ENCODE measurements around the gene POU2AF3. TPM values are rescaled to one million over a fixed set of nuclear protein-coding genes. Genes with fewer than 3 reads are reported as not detected.

Gene POU2AF3
- total and polyA plus RNA-seq, 10 of the 15 experiments (the other 5 are each of a cell fraction or from before 2014, with no cell fraction given) = 0.17 TPM; not detected in 8

- H3K9me3 ChIP-seq (replicated peaks; ENCODE audit: control insufficient read depth, insufficient read depth, low read length) = no peaks in the 10 kb centered on the region
- SMC1A ChIA-PET (ENCODE audit: uncharacterized antibody, unreplicated experiment) = interaction anchor here (1.0 kb wide), 1 partner anchor 115 kb away, joined by 3 read pairs; no protein-coding TSS in a partner anchor
- FAIRE-seq (no peak), DNase-seq (ENCODE audit: low read depth, low spot score) (no peak), ATAC-seq (no peak)
- BruUV-seq (replicated peaks) = no TSS peak
- POLR2A ChIA-PET = no interaction called here
- no peaks in the 10 kb centered on the region for H3K36me3 ChIP-seq (ENCODE audit: control insufficient read depth in 2 of 2, insufficient read depth in 2 of 2, low read length in 1 of 2)
- intact Hi-C loops (cut with micrococcal nuclease; ENCODE audit: unreplicated experiment) = no loop called here
- H2AFZ ChIP-seq (ENCODE audit: control insufficient read depth, low read depth, low read length) = no peak overlapping the region
- no peak overlapping the region for H3K4me3 ChIP-seq
- H3K9ac ChIP-seq (ENCODE audit: control insufficient read depth, insufficient read depth, low read length) = no peak overlapping the region
- RAD21 ChIA-PET (ENCODE audit: unreplicated experiment) = interaction anchor here (1.0 kb wide), 1 partner anchor 115 kb away, joined by 3 read pairs; no protein-coding TSS in a partner anchor
- WGBS (ENCODE audit: insufficient coverage, insufficient replicate concordance, low lambda C conversion rate, missing lambda C conversion rate) = 21% methylated on average over 3 of the region's 3 CpGs
- in situ Hi-C loops (cut with MboI) = no loop called here
- H3K27me3 ChIP-seq (replicated peaks in 1 of 2; ENCODE audit: control insufficient read depth in 2 of 2, insufficient read depth in 2 of 2, low read length in 1 of 2) = no peaks in the 10 kb centered on the region; a peak in 1 of 4 replicates
- no peaks in the 10 kb centered on the region for H3K79me2 ChIP-seq (ENCODE audit: control insufficient read depth, insufficient read depth, low read length)
- no peaks in the 10 kb centered on the region for H4K20me1 ChIP-seq (ENCODE audit: control insufficient read depth, insufficient read depth)
- CTCF ChIA-PET = interaction anchor here (0.8 to 1.3 kb wide), 5 partner anchors 17 to 122 kb away, joined by 3 to 5 read pairs (median 3); no protein-coding TSS in a partner anchor
- H3K4me1 ChIP-seq (ENCODE audit: control insufficient read depth, insufficient read depth, low read length) = no peaks in the 10 kb centered on the region
- no peak overlapping the region for H3K4me2 ChIP-seq (ENCODE audit: control insufficient read depth, insufficient read depth)
- H3K27ac ChIP-seq (ENCODE audit: control insufficient read depth, insufficient read depth) = no peak overlapping the region
- no peak for TF ChIP-seq BRCA1 (IDR thresholded peaks at IDR 0.05; ENCODE audit: low read depth, low read length)
- TF ChIP-seq FOXM1 (IDR thresholded peaks at IDR 0.05; ENCODE audit: low read depth, low read length) = no peak
- no peak for TF ChIP-seq MEF2A (IDR thresholded peaks at IDR 0.05; ENCODE audit: insufficient read depth, low read depth, low read length)
- no peak for TF ChIP-seq MYB (IDR thresholded peaks at IDR 0.05; ENCODE audit: borderline replicate concordance, low read depth, low read length)
- TF ChIP-seq TCF3 (IDR thresholded peaks at IDR 0.05; ENCODE audit: borderline replicate concordance, insufficient read depth, low read depth, low read length) = no peak
- no peak for TF ChIP-seq JUNB (IDR thresholded peaks at IDR 0.05)
- no peak for TF ChIP-seq CBX3 (IDR thresholded peaks at IDR 0.05; ENCODE audit: borderline replicate concordance, low read depth)
- no peak for TF ChIP-seq SPI1 (IDR thresholded peaks at IDR 0.05; ENCODE audit: borderline replicate concordance, insufficient read depth, low read depth, low read length)
- TF ChIP-seq EED (IDR thresholded peaks at IDR 0.05; ENCODE audit: low read depth) = no peak
Observed at GRCh38 chr11:111307472-111308108, 9.2 kb downstream of the POU2AF3 start.
